GM12865 (cell line): ENCODE measurements around the gene TMEM231.

Experiments
- DNase-seq: peaks from one replicate; pipeline ENCODE4 v3.0.0; 2010; ENCODE audit warnings: low read depth
- H3K4me3 ChIP-seq: 2 replicates; pipeline ENCODE4 v1.5.1; 2011; ENCODE audit warnings: mild to moderate bottlenecking, low read depth, low read length, control low read depth
- CTCF ChIP-seq: IDR thresholded peaks from 2 replicates; pipeline ENCODE4 v1.5.1; 2011; ENCODE audit warnings: low read length, control low read depth, low read depth, inconsistent platforms; ENCODE audit not compliant: insufficient read depth; ENCODE audit errors: missing control alignments

TMEM231 gene

GRCh38 chr16:75537776-75538175, 18.3 kb downstream of the TMEM231 start:
- no peak for TF ChIP-seq CTCF
- no peak overlapping the region for H3K4me3 ChIP-seq
- no peak for DNase-seq

GRCh38 chr16:75535901-75536300, 20.2 kb downstream of the TMEM231 start, which contains the start of gene CHST5:
CHST5 (minus strand) TSS chr16:75536108; CDS start chr16:75530384, 5,724 bp downstream.
- no peak for TF ChIP-seq CTCF
- no peak within 1 kb of the TSS for H3K4me3 ChIP-seq
- no peak for DNase-seq

GRCh38 chr16:75535211-75535843, 20.7 kb downstream of the TMEM231 start:
- H3K4me3 ChIP-seq, result no peak overlapping the region
- no peak for DNase-seq
- TF ChIP-seq CTCF, result no peak

- no peak for DNase-seq
- no peak overlapping the region for H3K4me3 ChIP-seq
- TF ChIP-seq CTCF, result no peak
Observed at GRCh38 chr16:75534560-75535205, 21.4 kb downstream of the TMEM231 start.

GRCh38 chr16:75532791-75533190, 23.3 kb downstream of the TMEM231 start:
- no peak for TF ChIP-seq CTCF

GRCh38 chr16:75532142-75532765, 23.8 kb downstream of the TMEM231 start:
- no peak for TF ChIP-seq CTCF
- no peak overlapping the region for H3K4me3 ChIP-seq
- DNase-seq, result no peak

More at GRCh38 chr16:75532791-75533190, 23.3 kb downstream of the TMEM231 start:
- DNase-seq, result no peak
- H3K4me3 ChIP-seq, result no peak overlapping the region

GRCh38 chr16:75529959-75530358, 26.1 kb downstream of the TMEM231 start:
- no peak for TF ChIP-seq CTCF
- no peak for DNase-seq
- H3K4me3 ChIP-seq, result no peak overlapping the region
